Natural killer cell treated with Interleukin-12 subunit alpha and Interleukin-12 subunit beta and Interleukin-15 and Interleukin-18, amount 100 ng/mL, for 72 hours (primary cell): ENCODE data around the gene AKAP6. TPM values are rescaled to one million over a fixed set of nuclear protein-coding genes. Genes with fewer than 3 reads are reported as not detected.

Experiments
- ATAC-seq, 2 donors: fragments of 150-1000 bp; cut with Tn5 transposase in 1 of 2; sonication (Bioruptor Pico), chemical (Tn5 transposase) in 1 of 2; 2 replicates each; pipeline ENCODE4 v1.10.0; 2021
- DNase-seq: peaks from one replicate; pipeline ENCODE4 v3.0.0; 2022; ENCODE audit warnings: low spot score
- H3K27ac Mint-ChIP-seq, 2 donors: 1 replicate in 1 of 2; 2 replicates in 1 of 2; pipeline ENCODE4 v1.8.0; 2022; ENCODE audit warnings: mixed read lengths in 2 of 2, mild to moderate bottlenecking in 1 of 2, moderate library complexity in 1 of 2
- H3K27me3 Mint-ChIP-seq, 2 donors: 1 replicate in 1 of 2; 2 replicates in 1 of 2; pipeline ENCODE4 v1.8.0; 2022; ENCODE audit warnings: mixed read lengths in 2 of 2
- H3K36me3 Mint-ChIP-seq: one replicate; pipeline ENCODE4 v1.8.0; 2022; ENCODE audit warnings: mixed read lengths
- H3K4me1 Mint-ChIP-seq, 2 donors: 1 replicate in 1 of 2; 2 replicates in 1 of 2; pipeline ENCODE4 v1.8.0; 2022; ENCODE audit warnings: low read depth in 2 of 2, mixed read lengths in 2 of 2, mild to moderate bottlenecking in 1 of 2
- H3K4me3 Mint-ChIP-seq: one replicate; pipeline ENCODE4 v1.8.0; 2022; ENCODE audit warnings: mixed read lengths
- H3K9me3 Mint-ChIP-seq: 2 replicates; pipeline ENCODE4 v1.8.0; 2022; ENCODE audit warnings: mixed read lengths
- total RNA-seq, 2 donors: library from RNA; stranded (reverse); gene quantifications; one replicate each; pipeline ENCODE4 v1.2.3, GENCODE V29; 2022

AKAP6 gene
- total RNA-seq, 2 donors from 2014 or later: 0.31 TPM; not detected in 1

GRCh38 chr14:32492457-32492856 is 163.4 kb downstream of the AKAP6 start:
- ATAC-seq: no peak
- Mint-ChIP-seq H3K27me3 (no peaks in the 10 kb centered on the region), H3K27ac (no peak overlapping the region), H3K4me3 (no peak overlapping the region), H3K36me3 (no peaks in the 10 kb centered on the region), H3K9me3 (no peaks in the 10 kb centered on the region), H3K4me1 (no peaks in the 10 kb centered on the region)
- DNase-seq: no peak

DNA sequence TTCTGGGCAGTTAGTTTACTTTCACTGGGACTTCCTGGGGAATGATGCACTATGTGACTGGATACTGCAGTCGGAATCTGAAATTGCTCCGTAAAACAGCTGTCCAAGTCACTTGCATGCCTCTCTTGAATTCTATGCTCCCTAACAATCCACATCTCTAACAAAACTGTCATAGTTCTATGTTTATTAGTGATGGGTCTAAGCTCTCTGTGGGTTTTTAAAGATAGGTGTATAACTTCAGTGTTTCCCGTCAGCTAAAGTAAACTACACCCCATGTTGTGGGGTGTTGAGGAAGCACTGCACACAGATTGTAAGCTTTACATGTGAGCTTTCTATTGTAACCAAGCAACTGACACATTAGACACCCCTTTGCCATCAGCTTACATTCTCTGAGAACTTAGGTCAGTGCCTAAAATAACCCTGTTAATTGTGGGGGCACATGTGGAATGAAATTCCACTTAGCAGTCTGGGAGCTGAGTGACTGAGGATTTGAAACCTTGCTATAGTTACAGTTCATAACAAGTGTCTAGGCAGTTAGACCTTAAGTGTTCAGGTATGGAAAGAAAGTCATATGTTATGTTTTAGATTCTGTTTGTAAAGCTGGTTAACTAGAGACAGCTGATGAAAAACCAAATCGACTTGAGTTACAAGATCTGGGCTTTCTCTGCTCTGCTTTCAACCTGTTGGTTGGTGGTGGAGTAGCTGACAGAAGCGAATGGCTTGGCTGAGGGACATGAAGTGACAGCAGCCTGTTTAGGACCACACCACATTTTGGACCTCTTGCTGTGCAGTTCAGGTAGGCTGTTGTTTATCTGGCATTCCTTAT is 165.7 kb downstream of the AKAP6 start:
- H3K27me3 Mint-ChIP-seq: no peaks in the 10 kb centered on the region
- H3K4me1 Mint-ChIP-seq: no peaks in the 10 kb centered on the region
- DNase-seq: no peak
- no peaks in the 10 kb centered on the region for H3K36me3 Mint-ChIP-seq
- H3K27ac Mint-ChIP-seq: no peak overlapping the region
- no peaks in the 10 kb centered on the region for H3K9me3 Mint-ChIP-seq
- H3K4me3 Mint-ChIP-seq: no peak overlapping the region
- no peak for ATAC-seq

- Mint-ChIP-seq H3K27ac (no peak overlapping the region), H3K9me3 (no peaks in the 10 kb centered on the region), H3K36me3 (no peaks in the 10 kb centered on the region), H3K4me1 (no peaks in the 10 kb centered on the region), H3K27me3 (no peaks in the 10 kb centered on the region), H3K4me3 (no peak overlapping the region)
- DNase-seq (no peak), ATAC-seq (no peak)
Observed at GRCh38 chr14:32495435-32495734, 166.3 kb downstream of the AKAP6 start.

DNA sequence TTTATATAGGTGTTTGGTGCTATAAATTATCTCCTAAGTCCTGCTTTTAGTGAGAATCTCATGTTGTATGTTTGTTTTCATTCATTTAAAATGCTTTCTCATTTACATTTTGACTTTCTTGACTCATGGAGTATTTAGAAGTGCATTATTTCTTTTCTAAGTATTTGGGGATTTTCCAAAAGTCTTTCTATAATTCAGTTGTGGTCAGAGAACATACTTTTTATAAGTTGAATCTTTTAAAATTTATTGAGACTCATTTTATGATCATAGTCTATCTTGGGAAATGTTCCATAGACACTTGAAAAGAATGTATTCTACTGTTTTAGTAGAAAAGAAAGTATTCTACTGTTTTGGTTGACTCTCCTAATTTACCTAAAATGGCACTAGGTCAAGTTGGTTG is 168.2 kb downstream of the AKAP6 start:
- Mint-ChIP-seq H3K9me3 (no peaks in the 10 kb centered on the region), H3K36me3 (no peaks in the 10 kb centered on the region), H3K27me3 (no peaks in the 10 kb centered on the region), H3K27ac (no peak overlapping the region), H3K4me3 (no peak overlapping the region), H3K4me1 (no peaks in the 10 kb centered on the region)
- ATAC-seq (no peak), DNase-seq (no peak)

DNA sequence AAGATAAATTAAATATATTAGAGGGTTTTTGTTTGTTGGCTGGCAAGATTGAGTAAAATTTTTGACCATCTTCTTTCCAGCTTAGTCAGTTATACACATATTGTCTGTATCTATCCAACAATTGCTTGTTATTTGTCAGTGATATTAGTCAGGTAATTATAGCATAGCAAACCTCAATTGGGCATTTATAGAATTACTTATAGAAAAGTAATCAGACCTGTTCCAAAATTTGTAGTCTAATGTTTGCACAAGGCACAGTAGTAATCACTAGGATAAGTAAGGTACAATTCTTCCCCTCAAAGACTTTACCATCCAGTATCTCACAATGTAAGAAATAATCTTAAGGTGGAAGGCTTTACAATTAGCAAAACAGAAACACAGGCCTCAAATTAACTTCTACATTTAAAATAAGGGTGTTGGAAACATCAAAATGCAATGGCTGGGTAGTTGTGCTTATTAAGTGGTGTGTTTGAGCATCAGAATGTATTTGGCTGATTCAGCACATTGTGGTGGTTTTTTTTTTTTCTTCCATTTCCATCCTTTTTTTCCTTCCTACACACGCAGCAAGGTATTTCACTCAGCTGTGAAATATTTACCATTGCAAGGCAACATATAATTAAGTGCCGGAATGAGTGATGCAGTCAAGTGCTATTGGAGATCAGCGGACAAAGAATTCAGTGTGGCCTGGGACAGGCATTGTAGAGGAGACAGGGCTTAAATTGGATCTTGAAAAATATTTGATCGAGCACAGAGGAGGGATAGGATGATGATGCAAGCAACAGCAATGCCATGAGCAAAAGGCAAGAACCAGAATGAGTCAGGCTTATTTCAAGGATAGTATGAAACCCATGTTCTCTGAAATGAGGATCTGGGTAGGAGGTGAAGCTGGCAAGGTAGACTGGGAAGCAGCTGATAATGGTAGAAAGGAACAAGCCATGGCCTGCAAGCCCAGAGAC is 178.2 kb downstream of the AKAP6 start:
- H3K27ac Mint-ChIP-seq: no peak overlapping the region

GRCh38 chr14:32508281-32508680 is 179.2 kb downstream of the AKAP6 start:
- H3K27ac Mint-ChIP-seq: no peak overlapping the region
- DNase-seq: no peak
- no peaks in the 10 kb centered on the region for H3K9me3 Mint-ChIP-seq
- H3K4me1 Mint-ChIP-seq: no peaks in the 10 kb centered on the region
- no peaks in the 10 kb centered on the region for H3K27me3 Mint-ChIP-seq
- ATAC-seq: no peak
- no peak overlapping the region for H3K4me3 Mint-ChIP-seq
- no peaks in the 10 kb centered on the region for H3K36me3 Mint-ChIP-seq

More for the DNA sequence above, 178.2 kb downstream of the AKAP6 start:
- no peak overlapping the region for H3K4me3 Mint-ChIP-seq
- H3K36me3 Mint-ChIP-seq: no peaks in the 10 kb centered on the region
- H3K27me3 Mint-ChIP-seq: no peaks in the 10 kb centered on the region
- ATAC-seq (no peak), DNase-seq (no peak)
- no peaks in the 10 kb centered on the region for H3K4me1 Mint-ChIP-seq
- no peaks in the 10 kb centered on the region for H3K9me3 Mint-ChIP-seq

DNA sequence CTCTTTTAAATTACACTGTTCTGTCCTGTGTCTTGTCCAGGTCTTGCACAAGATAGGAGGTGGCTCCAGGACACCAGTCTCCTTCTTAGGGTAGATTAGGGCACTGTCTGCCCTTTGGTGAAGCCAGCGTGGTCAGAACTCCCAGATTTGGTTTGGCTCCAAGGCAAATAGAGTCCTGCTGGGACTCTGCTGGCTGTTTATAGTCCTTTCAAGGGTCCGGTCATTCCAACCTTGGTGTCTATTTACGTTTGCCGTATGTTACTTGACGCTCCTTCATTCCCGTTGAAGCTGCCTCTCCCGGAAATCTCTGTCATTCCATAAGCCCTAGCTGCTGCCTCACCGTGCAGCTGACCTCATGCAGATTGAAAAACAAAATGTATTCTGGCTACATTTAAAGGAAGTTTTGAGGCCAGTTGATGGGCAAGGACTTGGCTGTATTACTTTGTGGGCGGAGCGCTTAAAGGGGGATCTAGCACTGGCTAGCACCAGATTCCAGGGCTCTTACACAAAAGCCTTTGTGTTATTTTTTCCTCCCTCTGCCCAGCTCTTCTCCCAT is 180.6 kb downstream of the AKAP6 start:
- Mint-ChIP-seq H3K9me3 (no peaks in the 10 kb centered on the region), H3K27me3 (no peaks in the 10 kb centered on the region), H3K4me3 (no peak overlapping the region), H3K36me3 (no peaks in the 10 kb centered on the region), H3K4me1 (no peaks in the 10 kb centered on the region), H3K27ac (no peak overlapping the region)
- no peak for DNase-seq
- ATAC-seq: no peak

DNA sequence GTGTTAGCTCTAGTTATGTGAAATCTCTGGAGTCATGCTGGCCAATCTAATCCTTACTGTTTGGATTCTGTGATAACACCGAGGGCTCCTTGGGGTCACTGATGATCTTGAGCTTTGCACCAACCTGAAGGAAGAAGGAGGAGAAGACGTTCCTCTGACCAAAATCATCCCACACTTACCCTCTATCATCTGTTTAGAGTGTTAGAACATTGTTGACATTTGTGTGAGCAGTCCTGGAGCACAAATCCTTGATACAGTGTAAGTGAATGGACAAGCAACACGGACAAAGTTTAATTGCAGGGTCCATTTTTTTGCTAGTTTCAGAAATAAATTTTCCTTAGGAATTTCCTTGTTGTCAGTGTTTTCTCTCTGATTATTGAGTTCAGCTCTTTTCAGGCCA is 181.7 kb downstream of the AKAP6 start:
- H3K4me3 Mint-ChIP-seq: no peak overlapping the region
- ATAC-seq: no peak
- H3K4me1 Mint-ChIP-seq: no peaks in the 10 kb centered on the region
- DNase-seq: no peak
- H3K36me3 Mint-ChIP-seq: no peaks in the 10 kb centered on the region
- no peaks in the 10 kb centered on the region for H3K27me3 Mint-ChIP-seq
- no peaks in the 10 kb centered on the region for H3K9me3 Mint-ChIP-seq
- no peak overlapping the region for H3K27ac Mint-ChIP-seq

GRCh38 chr14:32512348-32512747 is 183.2 kb downstream of the AKAP6 start:
- DNase-seq: no peak
- Mint-ChIP-seq H3K4me3 (no peak overlapping the region), H3K4me1 (no peaks in the 10 kb centered on the region), H3K9me3 (no peaks in the 10 kb centered on the region), H3K27ac (no peak overlapping the region), H3K36me3 (no peaks in the 10 kb centered on the region), H3K27me3 (no peaks in the 10 kb centered on the region)
- ATAC-seq: no peak

GRCh38 chr14:32512813-32513212 is 183.7 kb downstream of the AKAP6 start:
- no peaks in the 10 kb centered on the region for H3K36me3 Mint-ChIP-seq
- DNase-seq (no peak), ATAC-seq (no peak)
- H3K4me1 Mint-ChIP-seq: no peaks in the 10 kb centered on the region
- no peak overlapping the region for H3K27ac Mint-ChIP-seq
- no peaks in the 10 kb centered on the region for H3K27me3 Mint-ChIP-seq
- H3K4me3 Mint-ChIP-seq: no peak overlapping the region
- no peaks in the 10 kb centered on the region for H3K9me3 Mint-ChIP-seq

GRCh38 chr14:32513571-32514009 is 184.5 kb downstream of the AKAP6 start:
- no peaks in the 10 kb centered on the region for H3K27me3 Mint-ChIP-seq
- H3K4me3 Mint-ChIP-seq: no peak overlapping the region
- no peaks in the 10 kb centered on the region for H3K36me3 Mint-ChIP-seq
- H3K9me3 Mint-ChIP-seq: no peaks in the 10 kb centered on the region
- no peak overlapping the region for H3K27ac Mint-ChIP-seq
- no peak for ATAC-seq
- H3K4me1 Mint-ChIP-seq: no peaks in the 10 kb centered on the region
- no peak for DNase-seq

GRCh38 chr14:32514236-32514635 is 185.1 kb downstream of the AKAP6 start:
- H3K36me3 Mint-ChIP-seq: no peaks in the 10 kb centered on the region
- H3K27me3 Mint-ChIP-seq: no peaks in the 10 kb centered on the region
- no peak for ATAC-seq

GRCh38 chr14:32514681-32515080 is 185.6 kb downstream of the AKAP6 start:
- no peak for ATAC-seq

More at GRCh38 chr14:32514236-32514635, 185.1 kb downstream of the AKAP6 start:
- peaks cover under 1% of the 10 kb centered on the region for H3K9me3 Mint-ChIP-seq
- DNase-seq: no peak
- no peaks in the 10 kb centered on the region for H3K4me1 Mint-ChIP-seq
- H3K27ac Mint-ChIP-seq: no peak overlapping the region
- no peak overlapping the region for H3K4me3 Mint-ChIP-seq

More at GRCh38 chr14:32514681-32515080, 185.6 kb downstream of the AKAP6 start:
- H3K27ac Mint-ChIP-seq: no peak overlapping the region
- H3K36me3 Mint-ChIP-seq: no peaks in the 10 kb centered on the region
- peaks cover 3% of the 10 kb centered on the region for H3K9me3 Mint-ChIP-seq
- H3K4me1 Mint-ChIP-seq: no peaks in the 10 kb centered on the region
- no peaks in the 10 kb centered on the region for H3K27me3 Mint-ChIP-seq
- H3K4me3 Mint-ChIP-seq: no peak overlapping the region
- no peak for DNase-seq
